SK-N-SH treated with all-trans-retinoic acid at 6 μM for 48 hours (cell line): Measurements from ENCODE around the gene CACNB4.
"Not testable (repeated sequence)": the region's sequence is repeated elsewhere in the genome, so short reads cannot be mapped to it uniquely, and the experiment has no call there.

ENCODE experiments used
- ATAC-seq: fragments of 200-7000 bp; cut with Tn5 transposase; 3 replicates; pipeline ENCODE4 v1.9.1; 2020; ENCODE audit warnings: mild to moderate bottlenecking, moderate library complexity
- ARNTL ChIP-seq: fragments of 450-650 bp; formaldehyde crosslinking; IDR thresholded peaks from 2 replicates; pipeline ENCODE4 v1.5.0; 2020; ENCODE audit warnings: low read depth, mild to moderate bottlenecking, moderate library complexity, borderline replicate concordance
- BACH2 ChIP-seq: fragments of 250-450 bp; sonication (Bioruptor Pico); IDR thresholded peaks from 2 replicates; pipeline ENCODE4 v1.9.0; 2021; ENCODE audit warnings: mild to moderate bottlenecking, borderline replicate concordance
- CSDC2 ChIP-seq: fragments of 250-450 bp; sonication (Bioruptor Pico); IDR thresholded peaks from 2 replicates; pipeline ENCODE4 v1.5.0; 2020; ENCODE audit warnings: mild to moderate bottlenecking, moderate library complexity
- ESRRG ChIP-seq: fragments of 250-450 bp; sonication (Bioruptor Pico); IDR thresholded peaks from 2 replicates; pipeline ENCODE4 v1.6.1; 2021; ENCODE audit warnings: mild to moderate bottlenecking
- GLIS3 ChIP-seq: fragments of 250-450 bp; sonication (Bioruptor Pico); IDR thresholded peaks from 2 replicates; pipeline ENCODE4 v1.5.0; 2020; ENCODE audit warnings: mild to moderate bottlenecking, moderate library complexity
- ISL1 ChIP-seq: fragments of 250-450 bp; sonication (Bioruptor Pico); IDR thresholded peaks from 2 replicates; pipeline ENCODE4 v2.1.2; 2022; ENCODE audit warnings: mild to moderate bottlenecking, moderate library complexity
- RARB ChIP-seq: fragments of 250-450 bp; sonication (Bioruptor Pico); IDR thresholded peaks from 2 replicates; pipeline ENCODE4 v1.8.0; 2021; ENCODE audit warnings: mild to moderate bottlenecking, moderate library complexity
- SNAI2 ChIP-seq: fragments of 250-450 bp; sonication (Bioruptor Pico); IDR thresholded peaks from 2 replicates; pipeline ENCODE4 v1.5.0; 2020; ENCODE audit warnings: mild to moderate bottlenecking, moderate library complexity
- TCF4 ChIP-seq: fragments of 250-450 bp; sonication (Bioruptor Pico); IDR thresholded peaks from 2 replicates; pipeline ENCODE4 v1.8.0; 2021; ENCODE audit warnings: mild to moderate bottlenecking, moderate library complexity, borderline replicate concordance
- TOX ChIP-seq: fragments of 250-450 bp; sonication (Bioruptor Pico); IDR thresholded peaks from 2 replicates; pipeline ENCODE4 v1.8.0; 2021; ENCODE audit warnings: mild to moderate bottlenecking, moderate library complexity, borderline replicate concordance
- TSHZ2 ChIP-seq: fragments of 250-450 bp; sonication (Bioruptor Pico); IDR thresholded peaks from 2 replicates; pipeline ENCODE4 v1.5.0; 2020; ENCODE audit warnings: mild to moderate bottlenecking, moderate library complexity
- ZC3H10 ChIP-seq: fragments of 250-450 bp; sonication (Bioruptor Pico); IDR thresholded peaks from 2 replicates; pipeline ENCODE4 v1.5.1; 2021; ENCODE audit warnings: mild to moderate bottlenecking, moderate library complexity
- ZFP3 ChIP-seq: fragments of 250-450 bp; sonication (Bioruptor Pico); IDR thresholded peaks from 2 replicates; pipeline ENCODE4 v1.5.0; 2020; ENCODE audit warnings: mild to moderate bottlenecking, moderate library complexity
- ZFP30 ChIP-seq: fragments of 450-650 bp; formaldehyde crosslinking; IDR thresholded peaks from 2 replicates; pipeline ENCODE4 v1.5.0; 2022; ENCODE audit warnings: mild to moderate bottlenecking, moderate library complexity
- ZNF70 ChIP-seq: fragments of 450-650 bp; formaldehyde crosslinking; IDR thresholded peaks from 2 replicates; pipeline ENCODE4 v1.5.0; 2020; ENCODE audit warnings: mild to moderate bottlenecking, moderate library complexity
- ZNF8 ChIP-seq: fragments of 450-650 bp; formaldehyde crosslinking; IDR thresholded peaks from 2 replicates; pipeline ENCODE4 v1.5.0; 2020; ENCODE audit warnings: mild to moderate bottlenecking, moderate library complexity
- TF ChIP-seq, protein P1 (sequence below): fragments of 250-450 bp; sonication (Bioruptor Pico); IDR thresholded peaks from 2 replicates; pipeline ENCODE4 v1.8.0; 2020; ENCODE audit warnings: mild to moderate bottlenecking, moderate library complexity, borderline replicate concordance
- TF ChIP-seq, protein P2 (sequence below): fragments of 250-450 bp; sonication (Bioruptor Pico); IDR thresholded peaks from 2 replicates; pipeline ENCODE4 v1.5.1; 2020; ENCODE audit warnings: low read depth, mild to moderate bottlenecking, moderate library complexity
- TF ChIP-seq, protein P3 (sequence below): fragments of 250-450 bp; sonication (Bioruptor Pico); IDR thresholded peaks from 2 replicates; pipeline ENCODE4 v1.5.1; 2021; ENCODE audit warnings: mild to moderate bottlenecking, moderate library complexity

CACNB4 gene

DNA sequence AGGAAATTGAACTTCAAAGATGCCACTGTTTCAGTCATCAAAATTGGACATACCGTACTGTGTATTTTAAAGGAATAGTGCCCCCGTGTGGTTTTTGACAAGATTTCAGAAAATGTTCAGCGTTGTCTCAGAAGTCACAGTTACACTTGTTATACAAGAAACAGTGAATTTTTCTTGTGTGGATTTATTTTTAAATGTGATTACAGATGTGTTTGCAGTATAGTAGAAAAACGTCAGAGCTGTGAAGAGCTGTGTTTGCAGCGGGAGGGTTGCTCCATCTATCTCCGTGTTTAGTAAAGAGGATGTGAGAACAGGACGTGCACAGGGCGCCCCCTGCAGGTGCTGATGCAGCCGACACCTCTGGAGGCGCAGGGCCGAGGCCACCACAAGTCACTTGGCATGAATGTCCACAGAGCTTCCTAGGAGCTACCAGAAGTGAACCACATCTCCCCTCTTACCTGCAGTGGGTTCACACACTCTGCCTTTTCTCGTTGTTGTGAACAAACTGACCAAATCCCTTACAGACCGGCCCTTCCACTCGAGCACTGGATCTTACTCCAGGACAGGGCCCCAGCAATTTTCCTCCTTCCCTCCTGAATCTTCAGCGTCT lies 73.1 kb downstream of the CACNB4 start:
- no peak for TF ChIP-seq ARNTL (CRISPR knock-in tag)
- TF ChIP-seq RARB (CRISPR knock-in tag): no peak
- no peak for TF ChIP-seq ZFP30 (CRISPR knock-in tag)
- no peak for TF ChIP-seq TSHZ2 (CRISPR knock-in tag)
- TF ChIP-seq ZNF70 (CRISPR knock-in tag): no peak
- no peak for TF ChIP-seq ESRRG (CRISPR knock-in tag)
- TF ChIP-seq CSDC2 (CRISPR knock-in tag): no peak
- no peak for TF ChIP-seq TOX
- ATAC-seq: peak; percentile 99

- ATAC-seq: no peak
- no peak for TF ChIP-seq ZNF8 (CRISPR knock-in tag)
- no peak for TF ChIP-seq ISL1 (CRISPR knock-in tag)
- no peak for TF ChIP-seq ESRRG (CRISPR knock-in tag)
Observed at GRCh38 chr2:152024477-152024876, 74.4 kb downstream of the CACNB4 start.

DNA sequence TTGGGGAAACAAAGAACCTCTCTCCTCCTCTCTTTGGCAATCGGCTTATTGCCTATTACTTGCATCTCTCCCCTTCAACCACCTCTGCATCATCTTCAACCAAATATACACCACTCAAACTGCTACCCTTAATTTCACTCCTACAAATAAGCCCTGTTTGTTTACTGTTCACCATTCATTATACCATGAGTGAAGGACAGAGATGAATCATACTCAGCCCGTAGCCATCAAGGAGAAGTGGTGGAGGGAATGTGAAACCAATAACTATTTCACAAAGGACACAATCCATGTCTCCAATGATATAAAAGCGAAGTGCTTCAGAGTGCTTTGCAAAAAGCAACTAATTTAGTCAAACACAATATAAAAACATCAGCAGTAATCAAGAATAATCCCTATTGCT lies 76.8 kb downstream of the CACNB4 start:
- no peak for TF ChIP-seq CSDC2 (CRISPR knock-in tag)
- no peak for TF ChIP-seq RARB (CRISPR knock-in tag)
- no peak for TF ChIP-seq TOX
- TF ChIP-seq SNAI2: no peak
- TF ChIP-seq, protein P1, sequence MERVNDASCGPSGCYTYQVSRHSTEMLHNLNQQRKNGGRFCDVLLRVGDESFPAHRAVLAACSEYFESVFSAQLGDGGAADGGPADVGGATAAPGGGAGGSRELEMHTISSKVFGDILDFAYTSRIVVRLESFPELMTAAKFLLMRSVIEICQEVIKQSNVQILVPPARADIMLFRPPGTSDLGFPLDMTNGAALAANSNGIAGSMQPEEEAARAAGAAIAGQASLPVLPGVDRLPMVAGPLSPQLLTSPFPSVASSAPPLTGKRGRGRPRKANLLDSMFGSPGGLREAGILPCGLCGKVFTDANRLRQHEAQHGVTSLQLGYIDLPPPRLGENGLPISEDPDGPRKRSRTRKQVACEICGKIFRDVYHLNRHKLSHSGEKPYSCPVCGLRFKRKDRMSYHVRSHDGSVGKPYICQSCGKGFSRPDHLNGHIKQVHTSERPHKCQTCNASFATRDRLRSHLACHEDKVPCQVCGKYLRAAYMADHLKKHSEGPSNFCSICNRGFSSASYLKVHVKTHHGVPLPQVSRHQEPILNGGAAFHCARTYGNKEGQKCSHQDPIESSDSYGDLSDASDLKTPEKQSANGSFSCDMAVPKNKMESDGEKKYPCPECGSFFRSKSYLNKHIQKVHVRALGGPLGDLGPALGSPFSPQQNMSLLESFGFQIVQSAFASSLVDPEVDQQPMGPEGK (CRISPR knock-in tag): no peak
- TF ChIP-seq ISL1 (CRISPR knock-in tag): no peak
- no peak for TF ChIP-seq TSHZ2 (CRISPR knock-in tag)
- TF ChIP-seq BACH2: no peak
- TF ChIP-seq TCF4 (CRISPR knock-in tag): no peak
- no peak for TF ChIP-seq ZFP3 (CRISPR knock-in tag)
- TF ChIP-seq GLIS3 (CRISPR knock-in tag): no peak
- TF ChIP-seq ZNF70 (CRISPR knock-in tag): no peak
- TF ChIP-seq ZC3H10 (CRISPR knock-in tag): no peak
- TF ChIP-seq, protein P2, sequence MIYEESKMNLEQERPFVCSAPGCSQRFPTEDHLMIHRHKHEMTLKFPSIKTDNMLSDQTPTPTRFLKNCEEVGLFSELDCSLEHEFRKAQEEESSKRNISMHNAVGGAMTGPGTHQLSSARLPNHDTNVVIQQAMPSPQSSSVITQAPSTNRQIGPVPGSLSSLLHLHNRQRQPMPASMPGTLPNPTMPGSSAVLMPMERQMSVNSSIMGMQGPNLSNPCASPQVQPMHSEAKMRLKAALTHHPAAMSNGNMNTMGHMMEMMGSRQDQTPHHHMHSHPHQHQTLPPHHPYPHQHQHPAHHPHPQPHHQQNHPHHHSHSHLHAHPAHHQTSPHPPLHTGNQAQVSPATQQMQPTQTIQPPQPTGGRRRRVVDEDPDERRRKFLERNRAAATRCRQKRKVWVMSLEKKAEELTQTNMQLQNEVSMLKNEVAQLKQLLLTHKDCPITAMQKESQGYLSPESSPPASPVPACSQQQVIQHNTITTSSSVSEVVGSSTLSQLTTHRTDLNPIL (CRISPR knock-in tag): no peak
- no peak for TF ChIP-seq ZFP30 (CRISPR knock-in tag)
- TF ChIP-seq ARNTL (CRISPR knock-in tag): no peak
- TF ChIP-seq, protein P3, sequence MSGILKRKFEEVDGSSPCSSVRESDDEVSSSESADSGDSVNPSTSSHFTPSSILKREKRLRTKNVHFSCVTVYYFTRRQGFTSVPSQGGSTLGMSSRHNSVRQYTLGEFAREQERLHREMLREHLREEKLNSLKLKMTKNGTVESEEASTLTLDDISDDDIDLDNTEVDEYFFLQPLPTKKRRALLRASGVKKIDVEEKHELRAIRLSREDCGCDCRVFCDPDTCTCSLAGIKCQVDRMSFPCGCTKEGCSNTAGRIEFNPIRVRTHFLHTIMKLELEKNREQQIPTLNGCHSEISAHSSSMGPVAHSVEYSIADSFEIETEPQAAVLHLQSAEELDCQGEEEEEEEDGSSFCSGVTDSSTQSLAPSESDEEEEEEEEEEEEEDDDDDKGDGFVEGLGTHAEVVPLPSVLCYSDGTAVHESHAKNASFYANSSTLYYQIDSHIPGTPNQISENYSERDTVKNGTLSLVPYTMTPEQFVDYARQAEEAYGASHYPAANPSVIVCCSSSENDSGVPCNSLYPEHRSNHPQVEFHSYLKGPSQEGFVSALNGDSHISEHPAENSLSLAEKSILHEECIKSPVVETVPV: no peak
- no peak for TF ChIP-seq ESRRG (CRISPR knock-in tag)
- ATAC-seq: no peak

GRCh38 chr2:152021001-152021400 lies 77.8 kb downstream of the CACNB4 start:
- not testable (repeated sequence) for ATAC-seq
